Neural crest cell (in vitro differentiated cells): ENCODE results near the gene SSTR4. TPM values are rescaled to one million over a fixed set of nuclear protein-coding genes. Genes with fewer than 3 reads are reported as not detected.

Experiments
- DNase-seq: peaks from one replicate; pipeline ENCODE4 v3.0.0; 2021; ENCODE audit warnings: low read depth, mixed read lengths, low spot score
- H3K27ac Mint-ChIP-seq: one replicate; pipeline ENCODE4 v1.8.0; 2021; ENCODE audit warnings: mild to moderate bottlenecking, mixed read lengths; ENCODE audit not compliant: unreplicated experiment
- H3K27me3 Mint-ChIP-seq: 2 replicates; pipeline ENCODE4 v1.8.0; 2021; ENCODE audit warnings: low read depth, mild to moderate bottlenecking, mixed read lengths
- H3K36me3 Mint-ChIP-seq: 2 replicates; pipeline ENCODE4 v1.8.0; 2021; ENCODE audit warnings: low read depth, mild to moderate bottlenecking, mixed read lengths
- H3K4me1 Mint-ChIP-seq: 2 replicates; pipeline ENCODE4 v1.8.0; 2021; ENCODE audit warnings: mixed read lengths
- H3K4me3 Mint-ChIP-seq: one replicate; pipeline ENCODE4 v1.8.0; 2021; ENCODE audit warnings: mild to moderate bottlenecking, mixed read lengths
- H3K9me3 Mint-ChIP-seq: 2 replicates; pipeline ENCODE4 v1.8.0; 2021; ENCODE audit warnings: mixed read lengths
- total RNA-seq: library from RNA; stranded (reverse); gene quantifications from 2 replicates; pipeline ENCODE4 v1.2.1, GENCODE V29; 2021
- TF ChIP-seq, protein P1 (sequence below): fragments of 200-600 bp; sonication (generic); conservative IDR thresholded peaks from 2 replicates; pipeline ENCODE4 v1.5.0; 2021; ENCODE audit warnings: antibody characterized with exemption, mild to moderate bottlenecking

SSTR4 gene
- total RNA-seq, 1 donor from 2014 or later = not detected

GRCh38 chr20:23028392-23028791 is 6.7 kb upstream of the SSTR4 start:
- no peaks in the 10 kb centered on the region for H3K9me3 Mint-ChIP-seq
- no peaks in the 10 kb centered on the region for H3K36me3 Mint-ChIP-seq

DNA sequence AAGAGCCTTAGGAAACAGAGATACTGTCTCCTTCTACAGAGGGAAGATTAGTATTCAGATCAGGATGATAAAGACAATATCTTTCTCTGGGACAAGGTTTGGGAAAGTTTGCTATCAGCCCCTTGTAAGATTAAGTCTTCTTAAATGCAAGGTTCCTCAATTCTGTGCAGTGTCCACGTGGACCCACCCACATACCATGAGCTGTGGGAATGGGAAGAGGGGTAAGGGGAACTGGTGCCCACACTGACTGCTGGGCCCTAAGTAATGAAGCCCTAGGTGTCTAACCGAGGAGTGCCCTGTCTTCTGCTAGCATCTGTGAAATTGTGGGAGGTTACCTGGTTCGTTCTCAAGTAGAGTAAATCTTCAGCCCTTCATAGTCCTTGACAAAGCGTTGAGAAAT is 5.8 kb upstream of the SSTR4 start:
- no peaks in the 10 kb centered on the region for H3K36me3 Mint-ChIP-seq
- H3K27me3 Mint-ChIP-seq = peaks cover 39% of the 10 kb centered on the region
- H3K4me1 Mint-ChIP-seq = peaks cover 7% of the 10 kb centered on the region
- TF ChIP-seq, protein P1, sequence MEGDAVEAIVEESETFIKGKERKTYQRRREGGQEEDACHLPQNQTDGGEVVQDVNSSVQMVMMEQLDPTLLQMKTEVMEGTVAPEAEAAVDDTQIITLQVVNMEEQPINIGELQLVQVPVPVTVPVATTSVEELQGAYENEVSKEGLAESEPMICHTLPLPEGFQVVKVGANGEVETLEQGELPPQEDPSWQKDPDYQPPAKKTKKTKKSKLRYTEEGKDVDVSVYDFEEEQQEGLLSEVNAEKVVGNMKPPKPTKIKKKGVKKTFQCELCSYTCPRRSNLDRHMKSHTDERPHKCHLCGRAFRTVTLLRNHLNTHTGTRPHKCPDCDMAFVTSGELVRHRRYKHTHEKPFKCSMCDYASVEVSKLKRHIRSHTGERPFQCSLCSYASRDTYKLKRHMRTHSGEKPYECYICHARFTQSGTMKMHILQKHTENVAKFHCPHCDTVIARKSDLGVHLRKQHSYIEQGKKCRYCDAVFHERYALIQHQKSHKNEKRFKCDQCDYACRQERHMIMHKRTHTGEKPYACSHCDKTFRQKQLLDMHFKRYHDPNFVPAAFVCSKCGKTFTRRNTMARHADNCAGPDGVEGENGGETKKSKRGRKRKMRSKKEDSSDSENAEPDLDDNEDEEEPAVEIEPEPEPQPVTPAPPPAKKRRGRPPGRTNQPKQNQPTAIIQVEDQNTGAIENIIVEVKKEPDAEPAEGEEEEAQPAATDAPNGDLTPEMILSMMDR = no peak
- no peaks in the 10 kb centered on the region for H3K9me3 Mint-ChIP-seq
- DNase-seq = no peak
- H3K27ac Mint-ChIP-seq = no peak overlapping the region
- no peak overlapping the region for H3K4me3 Mint-ChIP-seq

More at GRCh38 chr20:23028392-23028791, 6.7 kb upstream of the SSTR4 start:
- TF ChIP-seq, protein P1 = no peak
- Mint-ChIP-seq H3K27ac (no peak overlapping the region), H3K4me1 (peaks cover 10% of the 10 kb centered on the region), H3K4me3 (no peak overlapping the region), H3K27me3 (peaks cover 29% of the 10 kb centered on the region)
- no peak for DNase-seq

DNA sequence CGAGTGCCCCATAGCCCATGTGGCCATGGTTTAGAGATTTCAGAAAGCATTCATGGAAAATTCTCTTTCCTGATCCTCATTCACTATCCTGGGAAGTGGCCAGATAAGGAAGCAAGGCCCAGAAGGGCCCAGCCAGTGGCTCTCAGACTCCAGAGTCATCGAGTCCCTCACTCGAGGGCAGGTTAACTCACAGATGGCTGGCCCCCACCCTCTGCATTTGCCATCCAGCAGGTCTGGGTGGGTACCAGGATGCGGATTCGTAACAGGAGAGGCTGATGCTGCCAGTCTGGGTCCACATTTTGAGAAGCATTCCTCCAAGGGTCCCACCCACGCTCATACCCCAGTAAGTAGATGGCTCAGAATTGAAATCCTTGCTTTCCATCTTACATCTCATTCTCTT is 3.8 kb upstream of the SSTR4 start:
- Mint-ChIP-seq H3K27me3 (peaks cover 55% of the 10 kb centered on the region), H3K4me1 (peaks cover 7% of the 10 kb centered on the region), H3K4me3 (no peak overlapping the region), H3K36me3 (no peaks in the 10 kb centered on the region), H3K9me3 (no peaks in the 10 kb centered on the region), H3K27ac (no peak overlapping the region)
- TF ChIP-seq, protein P1 = no peak
- no peak for DNase-seq

- Mint-ChIP-seq H3K4me3 (no peak overlapping the region), H3K9me3 (no peaks in the 10 kb centered on the region), H3K4me1 (peaks cover 7% of the 10 kb centered on the region), H3K36me3 (no peaks in the 10 kb centered on the region), H3K27me3 (peaks cover 63% of the 10 kb centered on the region), H3K27ac (no peak overlapping the region)
- DNase-seq = no peak
- TF ChIP-seq, protein P1 = no peak
These were observed 2.9 kb upstream of the SSTR4 start for GRCh38 chr20:23032056-23032749.

DNA sequence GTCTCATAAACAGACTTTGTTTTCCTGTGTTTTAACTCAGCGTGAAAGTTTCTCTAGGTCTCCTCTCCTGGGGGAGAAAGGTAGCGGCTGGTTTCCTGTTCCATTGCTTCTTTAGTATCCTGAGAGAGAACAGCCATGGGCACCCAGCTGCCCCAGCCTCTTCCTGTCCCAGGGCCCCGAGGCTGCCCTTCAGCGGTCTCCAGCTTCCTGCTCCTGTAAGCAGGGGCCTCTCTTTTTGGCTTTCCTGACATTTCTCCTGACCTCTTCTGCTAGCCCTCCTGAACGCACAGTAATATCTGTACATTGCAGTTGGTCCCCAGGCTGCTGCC is 2.4 kb upstream of the SSTR4 start:
- Mint-ChIP-seq H3K27ac (no peak overlapping the region), H3K27me3 (peaks cover 68% of the 10 kb centered on the region), H3K36me3 (no peaks in the 10 kb centered on the region), H3K9me3 (no peaks in the 10 kb centered on the region), H3K4me3 (no peak overlapping the region), H3K4me1 (peaks cover 7% of the 10 kb centered on the region)
- no peak for DNase-seq
- TF ChIP-seq, protein P1 = no peak
